Common myeloid progenitor, CD34-positive (primary cell): ENCODE results near the gene CPLX1.
"Not testable (repeated sequence)": the region's sequence is repeated elsewhere in the genome, so short reads cannot be mapped to it uniquely, and the experiment has no call there.

Experiments used
- CTCF ChIA-PET: fragments of 350-600 bp; sonication (Branson Sonifier 250); formaldehyde crosslinking; loops from one replicate; lab custom pipeline; 2021; ENCODE audit warnings: antibody characterized with exemption; lab: Charles Lee
- POLR2A ChIA-PET: fragments of 350-600 bp; sonication (Branson Sonifier 250); formaldehyde crosslinking; loops from one replicate; lab custom pipeline; 2021; ENCODE audit warnings: antibody characterized with exemption; lab: Charles Lee
- DNase-seq, 3 donors: peaks; one replicate each; pipeline versions ENCODE4 v3.0.0 to v3.0.0-alpha.2; 2013
- H3K27ac ChIP-seq, 2 experiments: 1 replicate in 1 of 2; 2 replicates in 1 of 2; pipeline ENCODE4 v1.7.0; 2013; ENCODE audit warnings: inconsistent platforms in 2 of 2, low read length in 2 of 2, mild to moderate bottlenecking in 2 of 2, low read depth in 1 of 2, moderate library complexity in 1 of 2; ENCODE audit not compliant: severe bottlenecking in 2 of 2, insufficient read depth in 1 of 2, poor library complexity in 1 of 2
- H3K27me3 ChIP-seq, 5 experiments: replicated peaks in 2 of 5; 1 replicate in 3 of 5; 2 replicates in 2 of 5; pipeline versions ENCODE4 v1.6.1 to v1.7.0; 2013; ENCODE audit warnings: low read length in 4 of 5, mild to moderate bottlenecking in 2 of 5, moderate library complexity in 2 of 5, inconsistent platforms in 1 of 5; ENCODE audit not compliant: insufficient read depth in 5 of 5, control insufficient read depth in 4 of 5
- H3K36me3 ChIP-seq, 4 experiments: 1 replicate in 2 of 4; 2 replicates in 2 of 4; pipeline versions ENCODE4 v1.6.1 to v1.7.0; 2013; ENCODE audit warnings: low read length in 3 of 4, control low read depth in 1 of 4, mild to moderate bottlenecking in 1 of 4; ENCODE audit not compliant: control insufficient read depth in 4 of 4, insufficient read depth in 4 of 4
- H3K4me1 ChIP-seq, 4 experiments: 1 replicate in 3 of 4; 2 replicates in 1 of 4; pipeline versions ENCODE4 v1.6.1 to v1.7.1; 2013; ENCODE audit warnings: low read length in 3 of 4, mild to moderate bottlenecking in 3 of 4, control low read depth in 1 of 4, inconsistent platforms in 1 of 4, moderate library complexity in 1 of 4; ENCODE audit not compliant: control insufficient read depth in 4 of 4, insufficient read depth in 4 of 4; ENCODE audit errors: control extremely low read depth in 1 of 4
- H3K4me3 ChIP-seq, 7 experiments: 1 replicate in 4 of 7; 2 replicates in 3 of 7; pipeline versions ENCODE4 v1.5.1 to v1.7.0; 2013; ENCODE audit warnings: mild to moderate bottlenecking in 7 of 7, low read length in 6 of 7, moderate library complexity in 6 of 7, inconsistent platforms in 2 of 7, low read depth in 2 of 7, control low read depth in 1 of 7; ENCODE audit not compliant: insufficient read depth in 4 of 7, control insufficient read depth in 1 of 7; ENCODE audit errors: extremely low read depth in 1 of 7
- H3K9me3 ChIP-seq, 5 experiments: 1 replicate in 4 of 5; 2 replicates in 1 of 5; pipeline versions ENCODE4 v1.6.1 to v1.7.1; 2013; ENCODE audit warnings: low read length in 4 of 5, mild to moderate bottlenecking in 2 of 5, inconsistent platforms in 1 of 5, low read depth in 1 of 5, moderate library complexity in 1 of 5; ENCODE audit not compliant: control insufficient read depth in 4 of 5, insufficient read depth in 2 of 5; ENCODE audit errors: control extremely low read depth in 1 of 5
- WGBS: methylation state at CpG from one replicate; pipeline ENCODE4 v1.1.5; 2013; ENCODE audit not compliant: insufficient coverage; 5-methylcytosine and 5-hydroxymethylcytosine counted together

Gene CPLX1

GRCh38 chr4:760616-761015 lies 65.3 kb downstream of the CPLX1 start:
- Histone ChIP-seq H3K9me3 (no peaks in the 10 kb centered on the region), H3K27ac (peak overlapping the region in 1 of 2 experiments; percentile 22), H3K27me3 (no peaks in the 10 kb centered on the region), H3K4me1 (peaks cover 0 to 4% (median 0%) of the 10 kb centered on the region in 4 experiments), H3K4me3 (no peak overlapping the region), H3K36me3 (peaks cover 18 to 60% (median 42%) of the 10 kb centered on the region in 4 experiments)
- no peak for DNase-seq
- CTCF ChIA-PET = no interaction called here
- POLR2A ChIA-PET = no interaction called here
- 96% methylated on average over 18 of the region's 21 CpGs for WGBS

- H3K27ac ChIP-seq, H3K4me3 ChIP-seq, H3K27me3 ChIP-seq, H3K9me3 ChIP-seq, CTCF ChIA-PET, DNase-seq, POLR2A ChIA-PET, H3K4me1 ChIP-seq: not testable (repeated sequence)
- peaks cover 20 to 60% (median 42%) of the 10 kb centered on the region in 4 experiments for H3K36me3 ChIP-seq
- 100% methylated on average over 5 of the region's 24 CpGs for WGBS
Observed at GRCh38 chr4:759810-760209, 66.1 kb downstream of the CPLX1 start.

- WGBS = 93% methylated on average over 19 of the region's 20 CpGs
- Histone ChIP-seq H3K4me1 (no peaks in the 10 kb centered on the region), H3K27ac (no peak overlapping the region), H3K36me3 (peaks cover 13 to 54% (median 44%) of the 10 kb centered on the region in 4 experiments), H3K9me3 (no peaks in the 10 kb centered on the region), H3K27me3 (no peaks in the 10 kb centered on the region), H3K4me3 (no peak overlapping the region)
- POLR2A ChIA-PET = no interaction called here
- DNase-seq = no peak
- CTCF ChIA-PET = interaction anchor here (1.0 to 1.8 kb wide), 2 partner anchors 9 to 15 kb away, joined by 4 to 5 read pairs; no protein-coding TSS in a partner anchor
Observed at GRCh38 chr4:757111-757510, 68.8 kb downstream of the CPLX1 start.

- WGBS = 97% methylated on average over 31 of the region's 32 CpGs
- H3K4me1 ChIP-seq = no peaks in the 10 kb centered on the region
- no peak for DNase-seq
- H3K4me3 ChIP-seq = no peak overlapping the region
- ChIA-PET POLR2A (no interaction called here), CTCF (interaction anchor here (3.5 kb wide), 1 partner anchor 13 kb away, joined by 18 read pairs; no protein-coding TSS in a partner anchor)
- H3K36me3 ChIP-seq = peaks cover 10 to 60% (median 51%) of the 10 kb centered on the region in 4 experiments
- no peak overlapping the region for H3K27ac ChIP-seq
- no peaks in the 10 kb centered on the region for H3K27me3 ChIP-seq
- H3K9me3 ChIP-seq = no peaks in the 10 kb centered on the region
Observed at GRCh38 chr4:754221-755120, 71.5 kb downstream of the CPLX1 start.

- WGBS = 96% methylated on average over 12 of the region's 13 CpGs
- H3K4me3 ChIP-seq, H3K27ac ChIP-seq, DNase-seq, POLR2A ChIA-PET, H3K9me3 ChIP-seq, H3K27me3 ChIP-seq, H3K4me1 ChIP-seq: not testable (repeated sequence)
- CTCF ChIA-PET = interaction anchor here (3.5 kb wide), 1 partner anchor 11 kb away, joined by 18 read pairs; no protein-coding TSS in a partner anchor
- peaks cover 14 to 68% (median 56%) of the 10 kb centered on the region in 4 experiments for H3K36me3 ChIP-seq
Observed at GRCh38 chr4:753186-753585, 72.7 kb downstream of the CPLX1 start.

- Histone ChIP-seq H3K36me3 (peaks cover 13 to 71% (median 61%) of the 10 kb centered on the region in 4 experiments), H3K27ac (no peak overlapping the region), H3K4me3 (no peak overlapping the region), H3K4me1 (no peaks in the 10 kb centered on the region), H3K9me3 (no peaks in the 10 kb centered on the region), H3K27me3 (no peaks in the 10 kb centered on the region)
- ChIA-PET CTCF (interaction anchor here (1.5 to 3.5 kb wide), 2 partner anchors 11 to 13 kb away, joined by 6 to 18 read pairs; no protein-coding TSS in a partner anchor), POLR2A (no interaction called here)
- 97% methylated on average over 19 of the region's 25 CpGs for WGBS
- no peak for DNase-seq
Observed at GRCh38 chr4:752196-752861, 73.6 kb downstream of the CPLX1 start.
